Activated B cell treated with CpG ODN at 0.5 μM for 24 hours (primary cell): ENCODE results near the gene RIMKLB. TPM values are rescaled to one million over a fixed set of nuclear protein-coding genes. Genes with fewer than 3 reads are reported as not detected.
A peak's percentile ranks its signal among the peaks of the same experiment; 100 is the strongest.

Source experiments
- ATAC-seq: fragments of 200-7000 bp; cut with Tn5 transposase; one replicate; pipeline ENCODE4 v1.10.0; 2021; ENCODE audit warnings: low read depth, mild to moderate bottlenecking, moderate library complexity
- CTCF ChIA-PET: fragments of 350-600 bp; sonication (Branson Sonifier 250); formaldehyde crosslinking; loops from one replicate; lab custom pipeline; 2021; ENCODE audit warnings: antibody characterized with exemption; lab: Charles Lee
- POLR2A ChIA-PET: fragments of 350-600 bp; sonication (Branson Sonifier 250); formaldehyde crosslinking; loops from one replicate; lab custom pipeline; 2021; ENCODE audit warnings: antibody characterized with exemption; lab: Charles Lee
- DNase-seq: peaks from one replicate; pipeline ENCODE4 v3.0.0; 2022
- H3K27ac Mint-ChIP-seq: one replicate; pipeline ENCODE4 v1.8.0; 2020; ENCODE audit warnings: mixed read lengths
- H3K27me3 Mint-ChIP-seq: one replicate; pipeline ENCODE4 v1.8.0; 2021; ENCODE audit warnings: mixed read lengths
- H3K36me3 Mint-ChIP-seq: one replicate; pipeline ENCODE4 v1.8.0; 2021; ENCODE audit warnings: low read depth, mixed read lengths
- H3K4me1 Mint-ChIP-seq: one replicate; pipeline ENCODE4 v1.8.0; 2021; ENCODE audit warnings: mixed read lengths
- H3K4me3 Mint-ChIP-seq: one replicate; pipeline ENCODE4 v1.8.0; 2020; ENCODE audit warnings: mild to moderate bottlenecking, mixed read lengths
- H3K9me3 Mint-ChIP-seq: one replicate; pipeline ENCODE4 v1.8.0; 2020; ENCODE audit warnings: mixed read lengths
- intact Hi-C: fragments of 100-400 bp; cut with micrococcal nuclease; formaldehyde crosslinking; loops from one replicate; pipeline ENCODE4 v1.15.1; 2024
- total RNA-seq: library from RNA; stranded (reverse); gene quantifications from 2 replicates; pipeline ENCODE4 v1.2.3, GENCODE V29; 2022
- TF ChIP-seq, protein P1 (sequence below): fragments of 200-600 bp; IDR thresholded peaks from one replicate; pipeline ENCODE4 v1.8.0; 2022; ENCODE audit warnings: antibody characterized with exemption, mild to moderate bottlenecking

Gene RIMKLB, protein sequence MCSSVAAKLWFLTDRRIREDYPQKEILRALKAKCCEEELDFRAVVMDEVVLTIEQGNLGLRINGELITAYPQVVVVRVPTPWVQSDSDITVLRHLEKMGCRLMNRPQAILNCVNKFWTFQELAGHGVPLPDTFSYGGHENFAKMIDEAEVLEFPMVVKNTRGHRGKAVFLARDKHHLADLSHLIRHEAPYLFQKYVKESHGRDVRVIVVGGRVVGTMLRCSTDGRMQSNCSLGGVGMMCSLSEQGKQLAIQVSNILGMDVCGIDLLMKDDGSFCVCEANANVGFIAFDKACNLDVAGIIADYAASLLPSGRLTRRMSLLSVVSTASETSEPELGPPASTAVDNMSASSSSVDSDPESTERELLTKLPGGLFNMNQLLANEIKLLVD
- 31.0 and 31.9 TPM in 2 replicates for total RNA-seq

DNA sequence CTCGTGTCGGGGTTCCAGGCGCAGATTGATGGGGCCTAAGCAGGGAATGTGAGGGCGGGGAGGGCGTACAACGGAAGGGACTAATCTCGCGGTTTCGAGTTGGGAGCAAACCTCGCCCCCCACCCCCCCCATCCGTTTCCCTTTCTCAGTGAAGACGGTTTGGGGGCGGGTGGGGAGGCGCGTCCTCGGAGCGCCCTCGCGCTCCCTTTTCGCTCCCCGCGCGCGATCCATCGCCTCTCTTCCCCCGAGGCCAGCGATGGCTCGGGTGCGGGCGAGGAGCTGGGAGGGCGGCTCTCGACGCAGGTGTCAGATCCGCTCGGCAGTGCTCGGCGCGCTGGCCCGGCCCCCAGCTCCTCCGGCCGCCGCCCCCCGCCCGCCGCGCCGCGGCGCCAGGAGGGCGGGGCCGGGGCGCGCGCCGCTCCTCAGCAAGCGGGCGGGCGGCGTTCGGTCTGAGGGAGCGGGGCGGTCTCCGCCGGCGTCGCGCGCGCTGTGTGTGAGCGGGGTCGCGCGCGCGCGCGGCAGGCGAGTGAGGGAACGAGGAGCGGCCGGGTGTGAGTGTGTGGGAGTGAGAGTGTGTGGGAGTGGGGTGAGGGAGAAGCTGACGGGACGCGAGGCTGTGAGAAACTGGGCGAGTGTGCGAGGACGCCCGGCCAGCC, at the start of gene RIMKLB:
RIMKLB (plus strand) TSS at position 516 of the 656 bp plus-strand sequence. CDS start 15,876 bp downstream, outside the sequence.
- DNase-seq: peak; percentile 78
- H3K27ac Mint-ChIP-seq: peak within 1 kb of the TSS; percentile 93
- ChIA-PET CTCF (interaction anchor here (1.1 kb wide), 1 partner anchor 193 kb away, joined by 3 read pairs; no protein-coding TSS in a partner anchor), POLR2A (interaction anchor here (0.6 to 1.6 kb wide), 3 partner anchors 33 to 252 kb away, joined by 3 to 7 read pairs (median 7); partner anchors contain the start of gene M6PR)
- H3K4me1 Mint-ChIP-seq: peaks cover 46% of the 10 kb centered on the region
- no peaks in the 10 kb centered on the region for H3K9me3 Mint-ChIP-seq
- peaks cover 4% of the 10 kb centered on the region for H3K36me3 Mint-ChIP-seq
- intact Hi-C loops: loop anchor here (1.0 to 10.0 kb wide), 3 partner anchors 216 to 613 kb away; partner anchors contain the start of genes M6PR and NECAP1
- ATAC-seq: peak; percentile 85
- TF ChIP-seq, protein P1, sequence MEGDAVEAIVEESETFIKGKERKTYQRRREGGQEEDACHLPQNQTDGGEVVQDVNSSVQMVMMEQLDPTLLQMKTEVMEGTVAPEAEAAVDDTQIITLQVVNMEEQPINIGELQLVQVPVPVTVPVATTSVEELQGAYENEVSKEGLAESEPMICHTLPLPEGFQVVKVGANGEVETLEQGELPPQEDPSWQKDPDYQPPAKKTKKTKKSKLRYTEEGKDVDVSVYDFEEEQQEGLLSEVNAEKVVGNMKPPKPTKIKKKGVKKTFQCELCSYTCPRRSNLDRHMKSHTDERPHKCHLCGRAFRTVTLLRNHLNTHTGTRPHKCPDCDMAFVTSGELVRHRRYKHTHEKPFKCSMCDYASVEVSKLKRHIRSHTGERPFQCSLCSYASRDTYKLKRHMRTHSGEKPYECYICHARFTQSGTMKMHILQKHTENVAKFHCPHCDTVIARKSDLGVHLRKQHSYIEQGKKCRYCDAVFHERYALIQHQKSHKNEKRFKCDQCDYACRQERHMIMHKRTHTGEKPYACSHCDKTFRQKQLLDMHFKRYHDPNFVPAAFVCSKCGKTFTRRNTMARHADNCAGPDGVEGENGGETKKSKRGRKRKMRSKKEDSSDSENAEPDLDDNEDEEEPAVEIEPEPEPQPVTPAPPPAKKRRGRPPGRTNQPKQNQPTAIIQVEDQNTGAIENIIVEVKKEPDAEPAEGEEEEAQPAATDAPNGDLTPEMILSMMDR: no peak
- H3K4me3 Mint-ChIP-seq: peak within 1 kb of the TSS; percentile 96
- H3K27me3 Mint-ChIP-seq: no peaks in the 10 kb centered on the region

DNA sequence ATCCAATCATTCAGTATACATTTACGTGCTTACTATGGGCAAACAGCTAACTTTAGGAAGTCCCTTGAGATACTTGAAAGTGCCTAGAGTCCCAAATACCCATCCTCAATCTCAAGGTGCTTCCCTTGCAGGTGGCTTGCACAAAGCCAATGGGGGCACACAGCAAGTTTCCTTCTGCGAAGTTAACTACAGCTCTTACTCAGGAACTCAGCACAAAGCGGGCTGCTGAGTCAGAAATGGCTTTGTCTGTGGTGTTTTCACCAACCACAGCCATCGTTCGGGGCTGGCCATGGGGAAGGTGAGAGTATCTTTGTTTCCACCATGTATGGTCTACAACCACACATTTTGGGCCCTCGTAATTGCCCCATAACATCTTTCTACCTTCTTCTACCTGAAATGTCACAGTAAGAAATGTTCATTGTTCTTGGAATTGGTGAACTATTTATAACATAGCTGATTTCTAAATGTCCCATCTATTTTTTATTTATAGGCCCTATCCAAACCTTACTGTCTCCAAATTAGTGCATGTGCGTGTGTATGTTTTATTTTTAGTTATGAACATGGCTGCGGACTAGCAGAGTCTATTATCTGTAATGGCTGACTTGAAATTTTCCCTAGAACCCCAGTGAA, 49.1 kb upstream of the RIMKLB start:
- Mint-ChIP-seq H3K4me1 (peaks cover 38% of the 10 kb centered on the region), H3K9me3 (no peaks in the 10 kb centered on the region), H3K36me3 (no peaks in the 10 kb centered on the region), H3K4me3 (no peak overlapping the region), H3K27ac (no peak overlapping the region), H3K27me3 (no peaks in the 10 kb centered on the region)
- POLR2A ChIA-PET: interaction anchor here (1.0 to 1.2 kb wide), 2 partner anchors 9 to 19 kb away, joined by 3 read pairs; no protein-coding TSS in a partner anchor
- DNase-seq (no peak), ATAC-seq (peak; percentile 72)
- TF ChIP-seq, protein P1: no peak
- CTCF ChIA-PET: interaction anchor here (0.6 to 1.2 kb wide), 3 partner anchors 9 to 182 kb away, joined by 4 to 5 read pairs (median 5); no protein-coding TSS in a partner anchor
- intact Hi-C loops: no loop called here

GRCh38 chr12:8655421-8655820, 42.4 kb upstream of the RIMKLB start:
- no peaks in the 10 kb centered on the region for H3K9me3 Mint-ChIP-seq
- intact Hi-C loops: no loop called here
- TF ChIP-seq, protein P1: no peak

DNA sequence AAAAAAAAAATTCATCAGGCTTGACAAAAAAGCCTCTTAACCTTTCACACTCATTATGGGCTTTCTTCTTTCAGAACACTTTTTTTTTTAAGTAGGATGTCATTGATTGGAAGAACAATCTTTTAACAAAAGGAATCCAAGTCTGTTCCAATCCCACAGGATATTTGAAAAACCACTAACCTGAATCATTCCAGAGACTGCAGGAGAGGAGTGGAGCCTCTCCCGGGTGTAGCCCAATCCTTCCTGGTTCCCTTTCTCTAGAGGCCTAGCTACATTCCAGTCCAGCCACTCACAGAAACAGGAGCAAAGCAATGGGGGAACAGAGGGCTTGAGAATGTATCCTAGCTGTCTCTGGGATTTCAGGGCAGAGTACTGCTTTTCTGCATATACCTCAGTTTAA, 39.4 kb upstream of the RIMKLB start:
- CTCF ChIA-PET: interaction anchor here (1.1 to 2.7 kb wide), 4 partner anchors 114 to 390 kb away, joined by 3 to 26 read pairs (median 13); no protein-coding TSS in a partner anchor
- no peak overlapping the region for H3K27ac Mint-ChIP-seq
- no peaks in the 10 kb centered on the region for H3K27me3 Mint-ChIP-seq
- no peaks in the 10 kb centered on the region for H3K4me1 Mint-ChIP-seq
- no peak overlapping the region for H3K4me3 Mint-ChIP-seq
- no peaks in the 10 kb centered on the region for H3K36me3 Mint-ChIP-seq
- DNase-seq: no peak
- intact Hi-C loops: no loop called here
- H3K9me3 Mint-ChIP-seq: no peaks in the 10 kb centered on the region
- TF ChIP-seq, protein P1: no peak
- POLR2A ChIA-PET: no interaction called here
- ATAC-seq: no peak

More at GRCh38 chr12:8655421-8655820, 42.4 kb upstream of the RIMKLB start:
- Mint-ChIP-seq H3K27me3 (no peaks in the 10 kb centered on the region), H3K27ac (no peak overlapping the region), H3K36me3 (no peaks in the 10 kb centered on the region), H3K4me3 (no peak overlapping the region), H3K4me1 (no peaks in the 10 kb centered on the region)
- DNase-seq (no peak), ATAC-seq (no peak)
- ChIA-PET POLR2A (interaction anchor here (0.9 kb wide), 1 partner anchor 112 kb away, joined by 3 read pairs; no protein-coding TSS in a partner anchor), CTCF (interaction anchor here (1.9 kb wide), 1 partner anchor 235 kb away, joined by 9 read pairs; no protein-coding TSS in a partner anchor)
